Measurements from ENCODE around the gene NFIA.

The NFIA gene

GRCh38 chr1:61095470-61095812, 13.1 kb downstream of the NFIA start:
- no peak for DNase-seq
- intact Hi-C loops (cut with DNase I), result no loop called here

DNA sequence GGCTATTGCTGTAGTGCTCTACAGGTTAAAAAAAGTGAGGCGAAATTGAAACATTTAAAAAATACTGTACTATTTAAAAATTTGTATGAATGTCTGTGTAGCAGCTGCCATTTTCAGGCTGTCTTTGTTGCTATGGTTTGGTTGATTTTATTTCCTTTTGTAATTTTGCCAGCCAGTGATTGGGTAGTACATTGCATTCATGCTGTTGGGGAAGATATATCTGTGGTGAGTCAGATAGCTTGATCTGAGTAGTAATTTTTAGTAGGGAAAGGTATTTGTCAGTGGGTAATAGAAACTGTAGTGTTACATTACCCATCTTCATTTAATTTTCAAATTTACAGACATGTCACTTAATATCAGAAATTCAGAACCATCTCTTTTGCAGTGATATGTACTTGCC, 15.0 kb downstream of the NFIA start:
- no peak for DNase-seq
- intact Hi-C loops (cut with DNase I), result no loop called here

DNA sequence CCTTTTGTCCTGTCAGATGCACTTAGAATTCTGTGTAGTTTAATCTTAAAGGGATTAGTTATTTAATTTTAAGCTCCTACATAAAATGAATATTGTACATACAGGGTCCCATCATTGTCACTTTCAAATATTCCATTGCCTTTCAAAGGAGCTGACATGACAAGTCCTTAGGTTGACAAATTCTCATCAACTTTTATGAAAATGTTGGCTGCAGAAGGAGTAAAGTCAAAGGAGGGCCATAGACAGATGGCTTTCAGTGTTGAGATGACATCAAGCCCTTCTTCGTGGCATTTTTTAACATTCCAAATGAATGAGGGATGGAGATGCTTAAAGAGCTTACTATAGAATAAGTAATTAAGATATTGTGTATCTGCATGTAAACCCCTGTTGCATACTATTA, 15.4 kb downstream of the NFIA start:
- no peak for DNase-seq
- intact Hi-C loops (cut with DNase I), result no loop called here

- intact Hi-C loops (cut with DNase I), result no loop called here
- DNase-seq, result no peak
Observed at GRCh38 chr1:61098333-61098732, 16.0 kb downstream of the NFIA start.

DNA sequence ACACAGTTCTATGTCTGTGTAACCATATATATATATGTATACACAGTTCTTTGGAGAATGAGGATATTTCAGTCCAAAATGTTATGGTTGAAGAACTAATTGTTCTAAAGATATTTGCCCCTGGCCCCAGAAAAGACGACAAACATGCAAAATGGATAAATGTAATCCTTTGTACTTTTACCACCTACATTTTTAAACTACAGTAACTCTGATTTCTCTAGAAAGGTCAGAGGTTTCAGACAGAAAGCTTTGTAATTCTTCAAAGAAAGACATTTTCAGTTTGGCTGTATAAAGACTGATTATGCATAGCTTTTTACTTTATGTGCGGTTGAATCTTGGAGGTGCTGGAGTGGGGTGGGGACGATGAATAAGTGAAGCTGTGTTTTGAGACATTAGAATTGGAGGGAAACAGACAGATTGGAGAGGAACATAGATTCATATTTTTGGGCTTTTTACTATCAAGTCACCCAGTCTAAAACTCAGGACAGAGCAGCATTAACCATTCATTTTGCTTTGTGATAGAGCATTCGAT, 16.6 kb downstream of the NFIA start:
- no peak for DNase-seq
- intact Hi-C loops (cut with DNase I), result no loop called here

GRCh38 chr1:61100578-61100977, 18.2 kb downstream of the NFIA start:
- intact Hi-C loops (cut with DNase I), result no loop called here
- DNase-seq, result no peak

GRCh38 chr1:61101536-61101935, 19.2 kb downstream of the NFIA start:
- DNase-seq, result no peak
- intact Hi-C loops (cut with DNase I), result no loop called here

DNA sequence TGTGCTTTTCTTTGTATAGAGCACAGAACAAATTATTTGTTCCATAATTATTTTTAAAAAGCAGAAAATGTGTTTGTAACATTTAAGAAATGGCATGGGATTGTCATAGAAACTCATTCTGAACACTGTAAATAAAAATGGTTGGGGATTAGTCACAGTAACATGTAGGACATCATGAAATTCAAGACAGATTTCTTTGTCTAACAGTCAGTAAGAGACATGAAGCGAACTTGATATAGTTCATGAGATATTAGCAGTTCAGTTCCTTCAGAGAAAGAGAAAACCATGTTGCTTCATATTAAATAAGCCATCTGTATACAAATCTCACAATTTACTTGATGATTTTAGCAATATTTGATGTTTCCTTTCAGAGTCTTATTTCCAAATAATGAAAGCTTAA, 19.7 kb downstream of the NFIA start:
- no peak for DNase-seq
- intact Hi-C loops (cut with DNase I), result no loop called here

DNA sequence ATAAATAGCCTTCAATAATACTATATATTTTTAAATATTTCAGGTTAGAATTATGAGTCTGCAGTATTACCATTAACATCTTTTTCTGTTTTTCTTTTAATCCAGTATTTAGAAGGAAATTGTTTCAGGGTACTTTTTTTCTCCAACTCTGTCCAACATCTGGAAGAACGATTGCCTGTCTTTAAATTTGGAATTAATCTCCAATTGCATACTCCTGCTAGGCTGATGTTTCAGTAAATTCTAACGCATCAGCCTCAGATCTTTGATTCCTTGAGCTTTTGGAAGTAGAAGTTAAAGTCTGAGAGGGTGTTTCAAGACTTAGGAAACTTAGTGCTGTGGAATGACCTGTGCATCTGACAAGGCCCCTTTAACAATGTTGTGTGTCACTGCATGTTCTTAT, 20.3 kb downstream of the NFIA start:
- no peak for DNase-seq
- intact Hi-C loops (cut with DNase I), result no loop called here

DNA sequence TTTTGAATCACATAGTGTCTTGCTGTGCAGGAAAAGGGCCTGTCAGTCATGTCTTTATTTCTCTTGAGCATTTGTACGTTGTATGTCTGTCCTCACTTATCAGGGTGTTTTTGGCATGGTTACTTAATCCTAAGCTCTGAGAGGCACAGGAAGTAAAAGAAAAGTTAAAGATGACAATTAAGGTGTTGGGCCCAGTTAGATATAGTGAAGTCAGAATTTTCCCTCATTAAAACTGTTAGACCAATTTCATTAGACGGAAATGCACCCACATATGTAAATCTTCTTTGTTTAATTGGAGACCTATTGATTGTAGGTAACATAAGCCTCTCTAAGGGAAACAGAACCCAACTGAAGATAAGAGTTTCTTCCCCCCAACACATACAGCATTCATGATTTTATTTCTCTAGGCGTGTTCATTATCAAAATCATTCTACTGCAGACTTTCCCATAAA, 21.9 kb downstream of the NFIA start:
- no peak for DNase-seq
- intact Hi-C loops (cut with DNase I), result no loop called here

DNA sequence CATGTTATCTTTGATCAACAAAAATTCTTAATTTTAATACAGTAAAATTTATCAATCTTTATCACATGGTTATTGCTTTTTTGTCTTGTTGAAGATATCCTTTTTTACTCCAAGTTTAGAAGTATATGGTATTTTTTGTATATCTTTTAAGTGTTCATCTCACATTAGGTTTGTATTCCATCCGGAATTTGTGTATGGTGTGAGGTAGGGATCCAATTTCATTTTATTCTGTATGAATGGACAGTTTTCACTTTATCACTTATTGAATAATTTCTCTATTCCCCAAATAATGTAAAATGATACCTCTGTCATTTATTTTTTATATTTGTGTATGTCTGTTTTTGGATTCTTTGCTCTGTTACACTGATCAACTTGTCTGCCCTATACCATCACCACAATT, 25.3 kb downstream of the NFIA start:
- intact Hi-C loops (cut with DNase I), result no loop called here
- no peak for DNase-seq

GRCh38 chr1:61109158-61109557, 26.8 kb downstream of the NFIA start:
- intact Hi-C loops (cut with DNase I), result no loop called here
- DNase-seq, result no peak

DNA sequence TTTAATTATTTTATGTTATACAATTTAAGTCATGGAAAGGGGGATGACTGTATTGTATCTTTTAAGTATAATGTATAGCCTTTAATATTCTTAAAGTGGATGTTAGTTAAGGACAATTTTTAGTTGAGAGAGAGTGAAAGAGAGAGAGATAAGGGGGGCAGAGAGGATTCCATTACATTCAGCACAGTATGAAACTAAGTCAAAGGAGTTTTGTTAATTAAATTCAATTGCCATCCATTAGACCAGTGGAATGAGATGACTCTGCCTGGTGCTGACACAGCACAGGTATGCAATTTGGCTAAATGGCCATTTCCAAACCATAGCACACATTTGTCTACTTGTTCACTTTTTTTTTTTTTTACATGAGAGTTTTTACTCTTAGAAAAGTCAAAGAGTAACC, 27.5 kb downstream of the NFIA start:
- intact Hi-C loops (cut with DNase I), result no loop called here
- no peak for DNase-seq

DNA sequence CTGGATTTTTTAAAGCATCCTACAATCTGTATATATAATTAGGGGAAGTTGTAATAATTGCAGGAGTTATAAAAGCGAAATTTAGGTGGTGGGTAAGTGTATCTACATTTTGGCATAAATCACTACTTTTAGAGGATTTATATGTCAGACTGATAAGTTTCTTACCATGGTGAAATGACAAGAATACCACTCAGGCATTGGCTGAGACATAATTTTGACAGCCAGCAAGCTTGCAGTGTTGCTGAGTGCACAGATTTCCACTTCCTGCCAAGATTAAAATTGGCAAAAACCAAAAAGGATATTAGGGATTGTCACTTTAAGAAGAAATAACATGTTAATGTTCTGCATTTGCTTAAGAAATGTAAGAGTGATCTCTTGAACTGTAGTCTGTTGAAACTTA, 28.2 kb downstream of the NFIA start:
- no peak for DNase-seq

DNA sequence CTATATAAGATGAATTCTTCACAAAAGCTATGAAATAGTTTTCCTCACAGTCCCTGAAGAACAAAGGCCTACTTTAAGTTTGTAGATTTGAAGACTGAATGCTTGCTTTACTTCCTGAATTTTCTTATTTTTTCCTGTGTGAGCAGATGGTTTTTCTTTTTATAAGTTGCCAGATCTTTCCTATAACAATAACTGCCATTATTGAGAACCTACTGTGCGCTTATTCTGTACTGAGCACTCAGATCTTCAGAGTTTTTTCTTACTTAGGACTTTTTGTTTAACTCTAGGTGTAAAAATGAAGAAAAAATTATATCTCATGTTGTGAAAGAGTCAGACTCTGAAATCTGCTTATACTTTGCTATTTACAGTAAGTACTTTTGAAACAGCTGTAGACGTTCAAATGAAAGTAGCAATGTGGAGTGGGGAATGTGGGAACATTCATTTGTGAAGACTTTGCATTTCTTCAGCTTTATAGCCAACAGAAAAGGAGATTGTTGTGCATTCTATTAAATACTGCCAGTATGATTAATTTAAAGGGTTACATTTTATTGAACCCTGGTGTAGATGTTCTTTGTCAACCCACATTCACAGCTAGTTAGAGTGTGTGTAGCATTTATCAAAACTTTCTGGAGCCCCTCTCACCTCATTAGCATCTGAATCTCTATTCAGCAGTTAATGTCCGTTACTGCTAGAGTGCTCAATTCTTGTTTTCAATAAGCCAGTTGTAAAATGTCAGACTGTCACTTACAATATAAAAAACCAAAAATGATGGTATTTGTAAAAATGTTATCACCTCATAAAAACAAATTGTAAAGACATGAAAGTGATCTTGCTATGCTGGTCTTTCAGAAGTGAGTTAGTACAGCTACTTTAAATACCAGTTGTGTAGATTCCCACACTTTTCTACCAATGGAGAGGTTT, 29.0 kb downstream of the NFIA start:
- intact Hi-C loops (cut with DNase I), result no loop called here
- no peak for DNase-seq

More for the DNA sequence above, 28.2 kb downstream of the NFIA start:
- intact Hi-C loops (cut with DNase I), result no loop called here

- intact Hi-C loops (cut with DNase I), result no loop called here
- no peak for DNase-seq
Observed at GRCh38 chr1:61114178-61114870, 32.0 kb downstream of the NFIA start.

DNA sequence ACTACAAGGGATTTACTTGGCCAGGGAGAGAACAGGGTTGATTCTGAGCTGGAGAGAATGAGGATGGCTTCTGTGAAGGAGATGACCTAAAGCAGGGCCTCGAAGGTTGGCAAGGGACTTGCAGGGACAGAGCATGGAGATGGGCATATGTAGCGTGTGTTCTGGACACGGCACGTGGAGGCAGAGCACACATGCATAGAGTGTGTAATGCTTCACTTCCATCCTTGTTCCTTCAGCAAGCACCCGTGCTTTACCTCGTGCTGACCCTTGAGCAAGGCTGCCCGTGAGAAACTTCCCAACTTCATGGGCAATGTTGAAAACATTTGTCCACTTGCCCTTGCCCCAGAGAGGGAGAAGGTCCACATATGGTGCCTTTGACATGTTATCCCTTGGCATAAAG, 33.1 kb downstream of the NFIA start:
- intact Hi-C loops (cut with DNase I), result no loop called here
- no peak for DNase-seq

DNA sequence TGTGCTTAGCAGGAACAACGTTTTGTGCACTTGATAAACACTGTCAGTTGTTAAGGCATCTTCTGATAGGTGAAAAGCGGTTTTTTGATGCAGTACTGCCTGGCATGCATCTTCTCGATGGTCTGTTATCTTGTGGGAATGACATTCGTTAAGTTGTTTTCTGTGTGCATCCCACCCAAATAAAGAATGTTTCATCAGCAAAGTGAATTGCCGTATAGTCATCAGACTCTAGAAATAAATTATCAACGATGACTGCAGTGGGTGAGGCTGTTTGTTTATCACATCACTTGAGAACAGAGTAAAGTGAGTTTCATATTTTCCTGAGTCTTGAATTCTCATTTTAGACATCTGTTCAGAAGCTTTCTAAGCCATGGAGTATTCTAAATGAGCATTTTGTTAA, 34.1 kb downstream of the NFIA start:
- no peak for DNase-seq
- intact Hi-C loops (cut with DNase I), result no loop called here

DNA sequence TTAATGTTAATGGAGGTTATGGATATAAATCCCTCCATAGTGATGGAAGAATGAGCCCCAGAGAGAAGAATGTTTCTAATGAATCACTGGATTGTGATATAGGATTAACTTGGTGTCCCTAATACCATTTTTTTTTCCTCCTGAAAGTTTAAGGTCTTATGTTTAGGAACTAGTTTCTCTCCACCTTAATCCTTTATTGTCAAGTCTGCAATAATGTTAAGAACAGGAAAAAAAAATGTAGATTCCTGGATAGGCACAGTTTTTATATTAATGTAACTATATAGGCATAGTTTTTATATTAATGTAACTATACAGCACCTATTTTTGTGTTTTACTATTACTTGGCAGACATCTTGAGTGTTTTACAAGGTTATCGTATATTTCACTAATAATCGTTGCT, 34.9 kb downstream of the NFIA start:
- intact Hi-C loops (cut with DNase I), result no loop called here
- DNase-seq, result no peak

GRCh38 chr1:61119085-61119484, 36.7 kb downstream of the NFIA start:
- DNase-seq, result no peak
- intact Hi-C loops (cut with DNase I), result no loop called here

GRCh38 chr1:61120246-61120840, 38.0 kb downstream of the NFIA start:
- intact Hi-C loops (cut with DNase I), result loop anchor here (5.0 kb wide), 2 partner anchors 33 to 62 kb away; no protein-coding TSS in a partner anchor
- DNase-seq, result no peak
